OCI-M1 (cell line): ENCODE data around the gene SGCG.
A peak's percentile ranks its signal among the peaks of the same experiment; 100 is the strongest.
"Not testable (repeated sequence)": the region's sequence is repeated elsewhere in the genome, so short reads cannot be mapped to it uniquely, and the experiment has no call there.

Experiments used
- DNase-seq: peaks from one replicate; lab custom pipeline; 2025; lab: John Stamatoyannopoulos, UW

The SGCG gene

DNA sequence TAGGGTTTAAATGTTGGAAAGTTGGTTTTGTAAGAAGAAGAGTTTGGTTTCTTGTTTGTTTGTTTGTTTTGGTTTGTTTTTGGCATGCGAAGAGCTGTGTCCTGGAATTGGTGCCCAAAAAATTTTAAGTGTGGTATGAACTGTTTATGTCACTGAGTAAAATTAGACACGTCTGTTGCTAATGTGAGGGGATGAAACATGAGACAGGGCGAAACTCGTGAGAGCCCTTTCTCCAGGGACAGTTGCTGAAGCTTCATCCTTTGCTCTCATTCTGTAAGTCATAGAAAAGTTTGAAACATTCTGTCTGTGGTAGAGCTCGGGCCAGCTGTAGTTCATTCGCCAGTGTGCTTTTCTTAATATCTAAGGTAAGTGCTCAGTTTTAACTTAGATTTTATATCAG is at the start of gene SGCG:
Gene SGCG (plus strand): TSS at position 269 of the 400 bp plus-strand sequence. CDS start 22,716 bp downstream, outside the sequence.
- DNase-seq, result no peak

- DNase-seq, result no peak
Observed at GRCh38 chr13:23134542-23134941, 46.2 kb upstream of the SGCG start.

DNA sequence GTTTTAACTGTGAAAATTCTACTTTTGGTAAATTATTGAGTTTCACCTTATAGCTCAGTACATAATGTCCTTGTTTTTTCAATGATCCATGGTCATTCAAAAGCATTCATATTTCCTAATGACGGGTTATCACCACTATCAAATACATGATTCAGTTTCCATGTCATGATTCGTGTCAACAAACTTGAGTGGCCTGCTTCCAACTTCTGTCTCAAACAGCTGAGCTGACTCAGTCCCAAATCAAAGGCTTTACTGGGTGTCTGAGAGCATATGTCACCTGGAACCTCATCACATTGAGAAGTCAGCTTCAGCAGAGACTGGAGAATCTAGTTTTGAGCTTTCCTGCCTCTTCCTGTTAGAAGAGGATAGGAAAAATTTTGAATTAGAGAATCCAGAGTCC is 40.3 kb upstream of the SGCG start:
- no peak for DNase-seq

- DNase-seq, result no peak
Observed at GRCh38 chr13:23141964-23142363, 38.8 kb upstream of the SGCG start.

DNA sequence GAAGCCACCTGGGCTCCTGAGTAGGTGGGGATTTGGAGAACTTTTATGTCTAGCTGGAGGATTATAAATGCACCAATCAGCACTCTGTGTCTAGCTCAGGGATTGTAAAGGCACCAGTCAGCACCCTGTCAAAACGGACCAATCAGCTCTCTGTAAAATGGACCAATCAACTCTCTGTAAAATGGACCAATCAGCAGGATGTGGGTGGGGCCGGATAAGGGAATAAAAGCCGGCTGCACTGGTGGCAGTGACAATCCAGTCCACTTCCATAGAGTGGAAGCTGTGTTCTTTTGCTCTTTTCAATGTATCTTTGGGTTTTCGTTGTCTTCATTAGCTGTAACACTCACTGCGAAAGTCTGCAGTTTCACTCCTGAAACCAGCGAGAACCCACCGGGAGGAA is 38.2 kb upstream of the SGCG start:
- not testable (repeated sequence) for DNase-seq

- no peak for DNase-seq
Observed at GRCh38 chr13:23144431-23144830, 36.3 kb upstream of the SGCG start.

DNA sequence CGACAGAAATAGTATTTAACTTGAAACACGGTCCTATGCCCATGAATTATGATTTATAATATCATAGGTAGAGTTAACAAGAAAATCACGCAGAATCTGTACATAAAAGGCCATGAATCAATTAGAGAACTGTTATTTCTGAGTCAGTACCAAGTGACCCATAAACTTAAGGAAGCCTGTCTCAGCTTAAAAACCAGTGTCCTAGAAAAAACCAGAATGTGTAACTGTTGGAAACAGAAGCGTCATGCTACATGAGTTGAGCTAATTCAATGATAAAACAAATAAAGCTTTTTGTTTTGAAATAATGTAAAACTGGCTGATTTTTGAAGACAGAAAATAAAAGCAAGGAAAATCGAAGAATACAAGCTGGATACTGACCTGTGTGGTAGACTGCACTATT is 34.8 kb upstream of the SGCG start:
- DNase-seq, result no peak

DNA sequence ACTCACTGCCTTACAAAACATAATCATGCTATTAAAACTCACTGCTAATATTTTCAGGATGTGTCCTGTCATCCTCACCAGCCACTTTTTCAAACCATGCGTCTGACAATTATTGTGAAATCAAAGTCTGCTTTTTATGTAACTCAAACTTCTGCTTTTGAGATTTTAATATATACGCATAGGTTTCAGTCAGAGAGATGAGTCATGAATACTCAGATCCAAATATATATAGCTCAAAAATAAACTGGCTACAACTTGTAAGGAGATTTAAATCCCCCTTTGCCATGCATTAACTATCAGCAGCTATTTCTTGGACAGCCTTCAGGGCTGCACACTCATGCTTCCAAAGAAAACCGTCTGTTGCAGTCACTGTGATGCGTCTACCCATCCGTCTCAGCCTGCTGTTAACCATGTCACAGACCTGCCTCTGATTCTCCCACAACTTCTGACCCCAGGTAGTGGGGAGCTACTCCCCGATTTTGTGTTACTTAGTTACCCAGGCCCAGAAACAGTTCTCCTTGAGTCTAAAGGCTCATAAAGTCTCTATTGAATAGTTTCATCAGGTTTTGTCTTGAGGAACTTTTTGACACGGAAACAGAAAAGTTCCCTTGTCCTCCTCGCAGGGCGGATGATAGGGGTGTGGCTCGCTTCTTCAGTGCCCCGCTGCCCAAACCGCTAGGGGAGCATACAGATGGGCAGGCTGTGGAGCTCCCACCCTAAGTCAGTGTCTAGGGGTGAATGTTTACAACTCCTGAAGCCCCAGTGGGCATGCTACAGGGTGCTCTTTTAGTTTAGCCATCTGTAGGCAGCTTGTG is 33.8 kb upstream of the SGCG start:
- DNase-seq, result peak; percentile 52

GRCh38 chr13:23147827-23148226 is 33.0 kb upstream of the SGCG start:
- DNase-seq, result no peak

DNA sequence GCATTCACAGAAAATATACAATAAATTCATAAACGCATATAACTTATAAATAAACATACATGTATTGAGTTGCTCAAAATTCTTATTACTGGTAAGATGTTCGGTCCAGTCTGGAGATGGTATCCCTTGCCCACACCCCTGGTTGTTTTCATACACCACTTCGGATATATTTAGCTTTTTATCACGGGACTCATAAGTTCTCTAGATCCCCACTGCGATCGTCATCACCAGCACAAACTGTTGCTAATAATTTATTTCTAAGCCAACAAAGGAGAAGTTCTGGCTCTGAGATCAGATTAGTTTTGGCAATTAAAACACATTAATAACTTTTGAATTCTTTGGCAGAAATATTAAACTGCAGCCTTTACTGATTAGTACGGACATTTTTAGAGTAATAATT is 23.0 kb upstream of the SGCG start:
- DNase-seq, result no peak

DNA sequence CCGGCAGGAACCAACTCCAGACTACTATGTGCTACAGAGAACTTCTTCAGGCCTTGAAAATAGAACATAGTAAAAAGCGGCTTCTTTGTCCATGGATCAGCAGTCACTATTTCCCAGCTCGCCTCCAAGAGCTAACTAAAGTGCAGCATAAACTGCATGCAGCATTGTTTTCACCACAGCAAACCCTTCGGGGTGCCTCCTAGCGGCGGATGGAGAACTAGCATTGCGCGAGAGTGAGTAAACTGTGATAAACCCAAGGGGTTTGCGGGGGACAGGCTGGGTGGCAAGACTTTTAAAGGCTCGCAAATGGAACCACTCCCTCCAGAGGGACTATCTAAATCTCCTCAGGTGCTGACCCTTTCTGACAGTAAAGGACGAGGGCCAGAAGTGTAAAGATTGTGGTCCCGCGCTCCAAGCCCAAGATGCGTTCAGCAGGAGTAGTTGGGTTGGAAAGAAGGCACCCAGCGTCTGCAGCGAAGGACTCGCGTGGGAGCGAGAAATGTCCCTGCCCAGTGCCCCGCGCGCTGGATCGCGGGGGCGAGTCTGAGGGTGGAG is 21.5 kb upstream of the SGCG start:
- peak; percentile 47 for DNase-seq

- no peak for DNase-seq
Observed at GRCh38 chr13:23159760-23160637, 20.8 kb upstream of the SGCG start.

DNA sequence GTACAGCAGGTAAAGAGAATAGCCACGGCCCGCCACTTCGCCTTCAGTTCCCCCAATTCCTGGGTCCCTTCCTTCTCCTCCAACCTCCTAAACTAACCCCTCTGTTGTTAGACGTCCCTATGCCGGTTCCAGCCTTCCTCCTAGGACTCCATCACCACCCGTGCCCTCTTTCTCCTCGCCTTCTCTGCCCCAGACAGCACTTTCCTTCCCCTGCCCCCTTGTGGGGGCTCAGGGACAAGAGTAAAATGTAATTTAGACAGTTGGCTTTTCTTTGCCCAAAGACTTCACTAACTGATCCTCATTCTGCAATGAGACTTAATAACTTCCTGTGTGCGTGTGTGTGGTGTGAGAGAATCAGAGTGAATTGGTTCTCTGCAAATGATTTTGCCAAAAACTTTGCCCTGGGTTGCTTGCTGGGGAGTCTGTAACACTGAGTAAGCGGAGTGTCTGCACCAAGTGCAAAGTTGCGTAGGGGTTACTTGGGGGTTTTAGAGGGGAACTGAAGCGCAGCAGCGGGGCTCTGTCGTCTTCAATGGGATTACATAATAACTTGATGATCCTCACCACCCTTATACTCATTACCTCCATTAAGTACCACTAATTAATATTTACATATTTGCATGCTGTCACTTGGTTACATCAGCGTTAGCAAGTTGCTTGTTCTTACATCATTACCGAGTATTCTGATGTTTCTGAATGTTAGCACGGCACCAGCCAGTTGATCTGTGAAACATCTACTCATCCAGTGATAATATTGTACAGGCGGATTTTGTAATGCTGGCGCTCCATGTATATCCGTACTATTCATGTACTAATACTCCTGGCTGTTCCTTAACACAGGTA is 19.9 kb upstream of the SGCG start:
- no peak for DNase-seq

- no peak for DNase-seq
Observed at GRCh38 chr13:23161481-23161825, 19.3 kb upstream of the SGCG start.

GRCh38 chr13:23175920-23176319 is 4.9 kb upstream of the SGCG start:
- peak; percentile 14 for DNase-seq

DNA sequence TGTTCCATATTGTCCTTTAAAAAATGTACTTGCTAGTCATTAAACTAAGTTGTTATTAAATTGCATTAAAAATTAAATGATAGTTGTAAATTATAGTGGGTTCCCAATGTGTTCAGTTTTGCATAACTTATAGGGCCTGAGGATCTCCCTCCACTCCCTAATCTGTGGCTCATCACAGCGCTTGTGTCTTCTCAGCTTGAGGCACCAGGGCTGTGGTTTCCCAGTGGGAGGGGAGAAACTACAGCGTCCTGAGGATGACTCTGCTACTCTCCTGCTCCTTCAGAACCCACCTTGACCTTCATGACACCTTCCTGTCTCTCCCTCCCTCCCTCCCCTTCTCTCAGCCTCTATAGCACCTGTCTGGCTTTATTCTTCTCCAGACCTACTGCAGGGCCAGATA is 1.4 kb downstream of the SGCG start:
- DNase-seq, result no peak

- no peak for DNase-seq
Observed at GRCh38 chr13:23183292-23183691, 2.5 kb downstream of the SGCG start.

- DNase-seq, result no peak
Observed at GRCh38 chr13:23185542-23185941, 4.8 kb downstream of the SGCG start.

- no peak for DNase-seq
Observed at GRCh38 chr13:23201870-23202269, 21.1 kb downstream of the SGCG start.

GRCh38 chr13:23202383-23202782 is 21.6 kb downstream of the SGCG start:
- DNase-seq, result no peak

- no peak for DNase-seq
Observed at GRCh38 chr13:23203516-23203915, 22.7 kb downstream of the SGCG start.

DNA sequence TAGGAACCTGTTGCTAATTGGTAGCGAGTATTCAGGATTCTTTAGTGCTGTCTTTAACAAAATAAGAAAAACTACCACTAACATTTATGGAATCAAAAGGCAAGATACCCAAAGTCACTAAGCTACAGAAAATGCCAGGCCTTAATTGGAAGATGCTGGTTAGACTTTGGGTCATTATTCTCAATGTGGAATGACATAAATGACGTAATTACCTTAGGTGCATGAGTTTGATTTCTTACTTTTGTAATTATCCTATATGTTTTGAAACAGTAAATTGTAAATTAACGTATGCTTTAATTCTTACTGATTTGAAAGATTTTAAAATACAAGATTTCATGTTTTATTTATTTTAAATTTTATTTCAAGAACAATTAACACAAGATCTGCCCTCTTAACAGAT is 25.0 kb downstream of the SGCG start:
- DNase-seq, result no peak
